HepG2 (cell line): ENCODE data around the gene QSOX2. TPM values are rescaled to one million over a fixed set of nuclear protein-coding genes. Genes with fewer than 3 reads are reported as not detected.
A peak's percentile ranks its signal among the peaks of the same experiment; 100 is the strongest.

Experiments
- ARNTL ChIP-seq: sonication (generic); formaldehyde crosslinking; IDR thresholded peaks from 2 replicates; pipeline ENCODE4 v1.4.0; 2020; ENCODE audit warnings: mild to moderate bottlenecking, missing genetic modification reagents
- BRD4 ChIP-seq: sonication (generic); formaldehyde crosslinking; IDR thresholded peaks from 2 replicates; pipeline ENCODE4 v1.4.0; 2020; ENCODE audit warnings: missing genetic modification reagents
- FIP1L1 ChIP-seq: fragments of 200-400 bp; formaldehyde crosslinking; IDR thresholded peaks from 2 replicates; pipeline ENCODE4 v1.6.1; 2018; ENCODE audit warnings: low read depth, mild to moderate bottlenecking, low read length, moderate library complexity, borderline replicate concordance; ENCODE audit not compliant: insufficient read depth
- LCORL ChIP-seq, 2 experiments: fragments of 450-650 bp in 1 of 2; sonication (generic) in 1 of 2; formaldehyde crosslinking in 1 of 2; IDR thresholded peaks; 2 replicates each; pipeline versions ENCODE4 v1.5.0 to v1.6.1; 2017 to 2020; ENCODE audit warnings: antibody characterized with exemption in 1 of 2, missing genetic modification reagents in 1 of 2
- MED1 ChIP-seq: sonication (generic); formaldehyde crosslinking; IDR thresholded peaks from 2 replicates; pipeline ENCODE4 v1.4.0; 2020; ENCODE audit warnings: missing genetic modification reagents
- MEF2D ChIP-seq: sonication (generic); formaldehyde crosslinking; IDR thresholded peaks from 2 replicates; pipeline ENCODE4 v1.5.1; 2020; ENCODE audit warnings: mild to moderate bottlenecking, missing genetic modification reagents
- MYC ChIP-seq: sonication (generic); formaldehyde crosslinking; IDR thresholded peaks from 2 replicates; pipeline ENCODE4 v1.9.0; 2021; ENCODE audit warnings: missing genetic modification reagents, borderline replicate concordance
- SALL1 ChIP-seq: sonication (generic); formaldehyde crosslinking; IDR thresholded peaks from 2 replicates; pipeline ENCODE4 v1.8.0; 2022; ENCODE audit warnings: mild to moderate bottlenecking, missing genetic modification reagents
- SMAD3 ChIP-seq: sonication (generic); formaldehyde crosslinking; IDR thresholded peaks from 2 replicates; pipeline ENCODE4 v1.4.0; 2020; ENCODE audit warnings: missing genetic modification reagents
- SYNCRIP ChIP-seq: fragments of 200-400 bp; formaldehyde crosslinking; IDR thresholded peaks from 2 replicates; pipeline ENCODE4 v1.6.1; 2018; ENCODE audit warnings: mild to moderate bottlenecking, low read depth, low read length; ENCODE audit not compliant: insufficient read depth
- ZFY ChIP-seq: sonication (generic); formaldehyde crosslinking; IDR thresholded peaks from 2 replicates; pipeline ENCODE4 v1.4.0; 2020; ENCODE audit warnings: missing genetic modification reagents
- ZNF263 ChIP-seq: sonication (generic); formaldehyde crosslinking; IDR thresholded peaks from 2 replicates; pipeline ENCODE4 v1.4.0; 2020; ENCODE audit warnings: missing genetic modification reagents
- ZNF264 ChIP-seq: sonication (generic); formaldehyde crosslinking; IDR thresholded peaks from 2 replicates; pipeline ENCODE4 v1.4.0; 2020; ENCODE audit warnings: missing genetic modification reagents
- ZNF446 ChIP-seq: sonication (generic); formaldehyde crosslinking; IDR thresholded peaks from 2 replicates; pipeline ENCODE4 v1.5.0; 2020; ENCODE audit warnings: mild to moderate bottlenecking, missing genetic modification reagents
- ZNF607 ChIP-seq: sonication (generic); formaldehyde crosslinking; IDR thresholded peaks from 2 replicates; pipeline ENCODE4 v1.5.1; 2020; ENCODE audit warnings: missing genetic modification reagents, mild to moderate bottlenecking, borderline replicate concordance
- ZNF629 ChIP-seq: sonication (generic); formaldehyde crosslinking; conservative IDR thresholded peaks from 2 replicates; pipeline ENCODE4 v1.5.0; 2020; ENCODE audit warnings: missing genetic modification reagents
- ZNF713 ChIP-seq: sonication (generic); formaldehyde crosslinking; IDR thresholded peaks from 2 replicates; pipeline ENCODE4 v1.4.0; 2020; ENCODE audit warnings: mild to moderate bottlenecking, missing genetic modification reagents
- polyA plus RNA-seq, 8 experiments: library from polyadenylated mRNA; depleted of rRNA in 3 of 8; stranded (reverse) in 7 of 8; unstranded in 1 of 8; fragments of >200 nt; fragmentation: Illumina TruSeq in 4 of 8; extraction: Trizol in 4 of 8; gene quantifications; 2 replicates each; pipeline versions ENCODE4 v1.2.1 to v1.2.3, GENCODE V29; 2011 to 2016; ENCODE audit warnings: low read depth in 4 of 8, missing spikeins in 1 of 8, mixed read lengths in 1 of 8; ENCODE audit not compliant: insufficient read depth in 1 of 8
- total RNA-seq, 5 experiments: library from RNA; depleted of rRNA; stranded (reverse); fragments of >200 nt; fragmentation: Illumina TruSeq; extraction: Trizol; gene quantifications; 2 replicates each; pipeline ENCODE4 v1.2.3, GENCODE V29; 2016; ENCODE audit warnings: low read depth in 1 of 5
- TF ChIP-seq, protein P1 (sequence below): sonication (generic); formaldehyde crosslinking; IDR thresholded peaks from 2 replicates; pipeline ENCODE4 v1.4.0; 2020; ENCODE audit warnings: missing genetic modification reagents
- TF ChIP-seq, protein P2 (sequence below): IDR thresholded peaks from 2 replicates; pipeline ENCODE4 v1.6.1; 2012; ENCODE audit warnings: inconsistent platforms
- TF ChIP-seq, protein P3 (sequence below): IDR thresholded peaks from 2 replicates; pipeline ENCODE4 v1.6.1; 2016; ENCODE audit warnings: missing compliant biosample characterization, missing genetic modification reagents, borderline replicate concordance
- TF ChIP-seq, protein P4 (sequence below): sonication (generic); formaldehyde crosslinking; IDR thresholded peaks from 2 replicates; pipeline ENCODE4 v1.5.1; 2020; ENCODE audit warnings: mild to moderate bottlenecking, missing genetic modification reagents, moderate library complexity

The QSOX2 gene
- total and polyA plus RNA-seq, 2 of the 13 experiments (the other 11 are each of a cell fraction or from before 2014, with no cell fraction given) = 27.1 to 42.1 TPM

DNA sequence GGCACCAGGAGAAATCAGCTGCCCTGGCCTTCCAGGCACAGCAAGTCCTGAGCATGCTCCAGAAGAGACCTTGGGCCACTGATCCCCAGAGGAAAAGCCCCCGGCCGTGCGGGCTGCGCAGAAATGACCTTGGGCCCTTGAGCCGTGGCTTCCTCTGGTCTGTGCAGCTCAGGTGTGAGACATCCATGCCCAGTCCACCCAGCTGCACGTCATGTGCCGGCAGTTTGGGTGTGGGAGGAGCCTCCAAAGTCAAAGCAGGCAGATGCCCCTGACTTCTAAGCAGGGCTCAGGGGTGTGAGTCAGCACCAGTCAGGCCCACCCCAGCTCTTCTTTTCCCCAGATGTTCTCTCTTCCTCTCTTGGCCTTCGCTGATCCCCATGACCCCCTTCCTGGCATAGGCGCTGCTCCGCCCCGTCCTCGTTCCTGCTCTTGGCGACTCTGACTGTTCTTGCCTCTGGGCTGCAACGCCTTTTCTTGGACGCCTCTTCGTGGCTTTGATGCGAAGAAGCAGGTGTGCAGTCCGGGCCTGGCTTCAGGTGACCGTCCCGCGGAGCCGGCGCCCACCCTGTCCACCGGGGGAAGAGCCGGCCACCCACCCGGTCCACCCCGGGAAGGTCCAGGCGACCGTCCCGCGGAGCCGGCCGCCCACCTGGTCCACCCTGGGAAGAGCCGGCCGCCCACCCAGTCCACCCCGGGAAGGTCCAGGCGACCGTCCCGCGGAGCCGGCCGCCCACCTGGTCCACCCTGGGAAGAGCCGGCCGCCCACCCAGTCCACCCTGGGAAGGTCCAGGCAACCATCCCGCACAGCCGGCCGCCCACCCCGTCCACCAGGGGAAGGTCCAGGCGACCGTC is 5.9 kb upstream of the QSOX2 start (continued):
- TF ChIP-seq, protein P1, sequence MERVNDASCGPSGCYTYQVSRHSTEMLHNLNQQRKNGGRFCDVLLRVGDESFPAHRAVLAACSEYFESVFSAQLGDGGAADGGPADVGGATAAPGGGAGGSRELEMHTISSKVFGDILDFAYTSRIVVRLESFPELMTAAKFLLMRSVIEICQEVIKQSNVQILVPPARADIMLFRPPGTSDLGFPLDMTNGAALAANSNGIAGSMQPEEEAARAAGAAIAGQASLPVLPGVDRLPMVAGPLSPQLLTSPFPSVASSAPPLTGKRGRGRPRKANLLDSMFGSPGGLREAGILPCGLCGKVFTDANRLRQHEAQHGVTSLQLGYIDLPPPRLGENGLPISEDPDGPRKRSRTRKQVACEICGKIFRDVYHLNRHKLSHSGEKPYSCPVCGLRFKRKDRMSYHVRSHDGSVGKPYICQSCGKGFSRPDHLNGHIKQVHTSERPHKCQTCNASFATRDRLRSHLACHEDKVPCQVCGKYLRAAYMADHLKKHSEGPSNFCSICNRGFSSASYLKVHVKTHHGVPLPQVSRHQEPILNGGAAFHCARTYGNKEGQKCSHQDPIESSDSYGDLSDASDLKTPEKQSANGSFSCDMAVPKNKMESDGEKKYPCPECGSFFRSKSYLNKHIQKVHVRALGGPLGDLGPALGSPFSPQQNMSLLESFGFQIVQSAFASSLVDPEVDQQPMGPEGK = 0 out of 2 replicates have a peak, but pooled peaks have one; percentile 42
- TF ChIP-seq ZNF629 (0 out of 2 replicates have a peak, but pooled peaks have one; percentile 20), SYNCRIP (no peak), ZNF446 (CRISPR knock-in tag) (no peak), SALL1 (CRISPR knock-in tag) (peak; percentile 67; the same call in 1 of the 2 replicates), ZNF713 (CRISPR knock-in tag) (0 out of 2 replicates have a peak, but pooled peaks have one; percentile 24), MED1 (CRISPR knock-in tag) (peak; percentile 51), FIP1L1 (no peak), ZNF264 (CRISPR knock-in tag) (0 out of 2 replicates have a peak, but pooled peaks have one; percentile 38), BRD4 (CRISPR knock-in tag) (0 out of 2 replicates have a peak, but pooled peaks have one; percentile 39), ZNF607 (CRISPR knock-in tag) (peak; percentile 55; the same call in 1 of the 2 replicates), ZNF263 (CRISPR knock-in tag) (0 out of 2 replicates have a peak, but pooled peaks have one; percentile 22), MEF2D (CRISPR knock-in tag) (0 out of 2 replicates have a peak, but pooled peaks have one; percentile 35), MYC (CRISPR knock-in tag) (peak; percentile 35; the same call in 1 of the 2 replicates), SMAD3 (CRISPR knock-in tag) (no peak), LCORL (IDR thresholded peaks at IDR 0.05) (no peak), LCORL (CRISPR knock-in tag; IDR thresholded peaks at IDR 0.05) (peak; percentile 49; the same call in 1 of the 2 replicates), ZFY (CRISPR knock-in tag) (0 out of 2 replicates have a peak, but pooled peaks have one; percentile 19), ARNTL (CRISPR knock-in tag) (peak; percentile 29; the same call in 1 of the 2 replicates)
- TF ChIP-seq, protein P2, sequence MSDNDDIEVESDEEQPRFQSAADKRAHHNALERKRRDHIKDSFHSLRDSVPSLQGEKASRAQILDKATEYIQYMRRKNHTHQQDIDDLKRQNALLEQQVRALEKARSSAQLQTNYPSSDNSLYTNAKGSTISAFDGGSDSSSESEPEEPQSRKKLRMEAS = peak; percentile 53; the same call in 1 of the 2 replicates
- TF ChIP-seq, protein P3, sequence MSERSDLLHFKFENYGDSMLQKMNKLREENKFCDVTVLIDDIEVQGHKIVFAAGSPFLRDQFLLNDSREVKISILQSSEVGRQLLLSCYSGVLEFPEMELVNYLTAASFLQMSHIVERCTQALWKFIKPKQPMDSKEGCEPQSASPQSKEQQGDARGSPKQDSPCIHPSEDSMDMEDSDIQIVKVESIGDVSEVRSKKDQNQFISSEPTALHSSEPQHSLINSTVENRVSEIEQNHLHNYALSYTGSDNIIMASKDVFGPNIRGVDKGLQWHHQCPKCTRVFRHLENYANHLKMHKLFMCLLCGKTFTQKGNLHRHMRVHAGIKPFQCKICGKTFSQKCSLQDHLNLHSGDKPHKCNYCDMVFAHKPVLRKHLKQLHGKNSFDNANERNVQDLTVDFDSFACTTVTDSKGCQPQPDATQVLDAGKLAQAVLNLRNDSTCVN (CRISPR knock-in tag) = peak; percentile 66; the same call in 1 of the 2 replicates
- TF ChIP-seq, protein P4, sequence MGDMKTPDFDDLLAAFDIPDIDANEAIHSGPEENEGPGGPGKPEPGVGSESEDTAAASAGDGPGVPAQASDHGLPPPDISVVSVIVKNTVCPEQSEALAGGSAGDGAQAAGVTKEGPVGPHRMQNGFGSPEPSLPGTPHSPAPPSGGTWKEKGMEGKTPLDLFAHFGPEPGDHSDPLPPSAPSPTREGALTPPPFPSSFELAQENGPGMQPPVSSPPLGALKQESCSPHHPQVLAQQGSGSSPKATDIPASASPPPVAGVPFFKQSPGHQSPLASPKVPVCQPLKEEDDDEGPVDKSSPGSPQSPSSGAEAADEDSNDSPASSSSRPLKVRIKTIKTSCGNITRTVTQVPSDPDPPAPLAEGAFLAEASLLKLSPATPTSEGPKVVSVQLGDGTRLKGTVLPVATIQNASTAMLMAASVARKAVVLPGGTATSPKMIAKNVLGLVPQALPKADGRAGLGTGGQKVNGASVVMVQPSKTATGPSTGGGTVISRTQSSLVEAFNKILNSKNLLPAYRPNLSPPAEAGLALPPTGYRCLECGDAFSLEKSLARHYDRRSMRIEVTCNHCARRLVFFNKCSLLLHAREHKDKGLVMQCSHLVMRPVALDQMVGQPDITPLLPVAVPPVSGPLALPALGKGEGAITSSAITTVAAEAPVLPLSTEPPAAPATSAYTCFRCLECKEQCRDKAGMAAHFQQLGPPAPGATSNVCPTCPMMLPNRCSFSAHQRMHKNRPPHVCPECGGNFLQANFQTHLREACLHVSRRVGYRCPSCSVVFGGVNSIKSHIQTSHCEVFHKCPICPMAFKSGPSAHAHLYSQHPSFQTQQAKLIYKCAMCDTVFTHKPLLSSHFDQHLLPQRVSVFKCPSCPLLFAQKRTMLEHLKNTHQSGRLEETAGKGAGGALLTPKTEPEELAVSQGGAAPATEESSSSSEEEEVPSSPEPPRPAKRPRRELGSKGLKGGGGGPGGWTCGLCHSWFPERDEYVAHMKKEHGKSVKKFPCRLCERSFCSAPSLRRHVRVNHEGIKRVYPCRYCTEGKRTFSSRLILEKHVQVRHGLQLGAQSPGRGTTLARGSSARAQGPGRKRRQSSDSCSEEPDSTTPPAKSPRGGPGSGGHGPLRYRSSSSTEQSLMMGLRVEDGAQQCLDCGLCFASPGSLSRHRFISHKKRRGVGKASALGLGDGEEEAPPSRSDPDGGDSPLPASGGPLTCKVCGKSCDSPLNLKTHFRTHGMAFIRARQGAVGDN (CRISPR knock-in tag) = peak; percentile 83
